ENCODE results near the gene NUS1.
A peak's percentile ranks its signal among the peaks of the same experiment; 100 is the strongest.
"Not testable (repeated sequence)": the region's sequence is repeated elsewhere in the genome, so short reads cannot be mapped to it uniquely, and the experiment has no call there.

The NUS1 gene

DNA sequence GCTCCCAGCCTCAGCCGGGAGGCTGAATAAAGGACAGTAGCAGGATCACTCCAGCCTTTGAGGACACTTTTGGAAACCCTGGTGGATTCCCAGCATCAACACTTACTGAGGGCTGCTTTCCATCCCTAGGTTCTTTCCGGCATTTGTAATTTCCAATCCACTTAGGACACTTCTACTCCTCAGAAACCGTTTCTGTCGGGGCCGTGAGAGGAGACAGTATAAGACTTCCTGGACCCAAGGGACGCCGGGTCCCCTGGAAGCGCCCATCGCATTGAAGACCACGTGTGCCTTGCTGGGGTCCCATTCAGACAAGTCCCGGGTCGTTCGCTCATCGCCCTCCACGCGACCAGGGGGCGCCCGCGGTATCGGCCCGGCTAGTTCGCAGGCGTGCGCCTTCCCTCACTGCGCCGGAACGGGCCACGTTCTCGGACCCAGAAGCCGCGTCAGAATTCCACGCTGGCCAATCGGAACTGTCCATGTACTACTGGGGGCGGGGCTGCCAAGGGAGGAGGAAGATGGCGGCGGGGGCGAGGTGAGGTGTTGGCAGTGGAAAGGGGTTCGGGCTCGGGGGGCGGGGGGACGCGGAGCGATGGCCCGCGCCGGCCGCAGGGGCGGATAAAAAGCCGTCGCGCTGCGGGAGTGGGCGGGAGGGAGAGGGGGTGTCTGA is at the start of gene NUS1:
TSS of gene NUS1 (plus strand) at position 479 of the 667 bp plus-strand sequence. CDS start 202 bp downstream, outside the sequence.
- DNase-seq = peak; percentile 84

DNA sequence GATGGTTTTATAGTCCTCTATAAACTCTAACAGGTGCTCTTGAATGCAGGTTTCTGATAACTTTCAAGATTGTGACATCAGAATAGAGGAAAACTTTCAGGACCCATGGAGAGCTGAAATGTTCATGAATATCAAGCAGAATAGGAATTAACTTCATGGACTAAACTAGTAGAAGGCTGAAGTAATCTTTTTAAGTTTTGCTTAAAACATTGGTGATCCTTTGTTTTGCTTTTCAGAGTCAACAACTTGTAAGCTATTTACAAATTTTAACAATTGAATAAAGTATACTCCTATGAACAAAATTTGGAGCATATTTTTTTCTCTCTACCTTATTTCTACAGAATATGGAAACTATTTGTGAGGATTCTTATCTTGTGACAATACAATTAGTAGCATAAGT is 47.7 kb upstream of the NUS1 start:
- no peak for DNase-seq

DNA sequence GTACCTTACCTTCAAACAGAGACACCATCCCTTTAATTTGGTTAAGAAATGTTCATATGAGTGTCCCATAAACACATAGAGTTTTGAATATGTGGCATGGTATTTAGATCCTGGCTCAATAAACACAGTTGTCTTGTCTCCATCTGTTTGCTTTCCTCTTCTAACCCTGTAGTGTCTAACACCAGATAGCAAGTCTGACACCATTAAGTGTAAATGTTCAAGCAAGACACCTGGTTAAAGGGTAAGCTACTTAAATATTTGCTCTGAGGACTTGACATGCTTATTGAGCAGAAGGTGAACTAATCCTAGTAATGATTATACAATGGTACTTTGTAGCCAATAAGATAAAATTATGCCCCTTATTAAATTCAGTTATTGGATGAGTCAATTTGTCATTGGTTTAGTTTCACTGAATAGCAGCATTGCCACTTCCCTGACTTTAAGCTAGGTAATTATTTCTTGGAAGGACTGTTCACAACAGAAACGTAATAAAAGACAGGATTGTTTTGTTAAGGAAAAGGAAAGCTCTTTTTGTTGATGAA is 46.1 kb upstream of the NUS1 start:
- DNase-seq = peak; percentile 67

DNA sequence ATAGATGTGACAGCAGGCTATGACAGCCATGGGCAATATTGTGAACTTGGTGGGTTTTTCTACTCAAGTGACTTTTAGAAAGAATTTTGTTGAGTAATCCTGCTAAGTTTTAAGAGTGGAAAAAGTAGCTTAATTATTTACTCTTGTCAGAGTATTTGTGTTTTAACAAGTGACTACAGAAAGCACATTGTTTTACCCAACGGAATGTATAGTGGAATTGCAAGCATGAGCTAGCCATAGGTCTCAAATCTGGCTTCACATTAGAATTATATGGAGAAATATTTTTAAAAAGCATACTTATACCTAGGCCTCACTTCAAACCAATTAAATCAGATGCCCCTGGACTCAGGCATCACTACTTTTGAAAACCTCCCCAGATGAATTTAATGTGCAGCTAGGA is 37.5 kb upstream of the NUS1 start:
- DNase-seq = no peak

DNA sequence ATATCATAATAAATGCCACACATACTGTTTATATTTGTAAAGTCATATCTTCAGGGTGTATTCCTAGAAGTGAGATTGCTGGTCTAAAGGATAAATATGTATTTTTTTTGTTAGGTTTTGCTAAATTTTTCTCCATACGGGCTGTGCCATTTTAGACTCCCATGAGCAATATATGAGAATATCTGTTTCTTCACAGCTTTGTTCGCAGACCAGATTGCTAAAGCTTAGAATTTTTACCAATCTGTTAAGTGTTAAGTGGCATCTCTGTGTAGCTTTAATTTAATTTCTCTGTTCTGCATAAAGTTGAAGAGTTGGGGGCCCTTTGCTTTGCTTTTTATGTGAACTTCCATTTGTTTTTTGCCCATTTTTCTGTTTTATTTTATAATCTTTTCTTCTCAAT is 32.3 kb upstream of the NUS1 start:
- no peak for DNase-seq

DNA sequence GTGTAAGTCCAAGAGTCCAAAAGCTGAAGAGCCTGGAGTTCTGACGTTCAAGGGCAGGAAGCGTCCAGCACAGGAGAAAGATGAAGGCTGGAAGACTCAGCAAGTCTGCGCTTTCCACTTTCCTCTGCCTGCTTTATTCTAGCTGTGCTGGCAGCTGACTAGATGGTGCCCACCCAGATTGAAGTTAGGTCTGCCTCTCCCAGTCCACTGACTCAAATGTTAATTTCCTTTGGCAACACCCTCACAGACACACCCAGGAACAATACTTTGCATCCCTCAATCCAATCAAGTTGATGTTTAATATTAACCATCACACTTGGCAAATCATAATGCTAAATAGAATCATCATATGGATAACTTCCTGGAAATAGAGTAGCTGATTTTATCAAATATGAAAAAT is 23.3 kb upstream of the NUS1 start:
- not testable (repeated sequence) for DNase-seq

DNA sequence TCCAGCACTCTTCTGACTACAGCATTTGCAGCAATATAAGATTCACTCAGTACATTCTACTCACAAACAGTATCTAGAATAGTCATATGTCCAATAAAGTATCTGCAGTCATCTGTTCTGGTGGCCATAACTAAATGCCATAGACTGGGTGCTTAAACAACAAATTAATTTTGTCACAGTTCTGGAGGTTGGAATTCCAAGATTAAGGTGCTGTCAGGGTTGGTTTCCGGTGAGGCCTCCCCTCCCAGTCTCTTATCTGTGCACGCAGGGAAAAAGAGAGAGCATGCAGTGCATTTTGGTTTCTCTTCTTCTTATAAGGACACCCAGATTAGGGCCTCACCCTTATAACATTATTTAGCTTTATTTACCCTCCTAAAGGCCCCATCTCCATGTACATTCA is 21.3 kb upstream of the NUS1 start:
- no peak for DNase-seq

DNA sequence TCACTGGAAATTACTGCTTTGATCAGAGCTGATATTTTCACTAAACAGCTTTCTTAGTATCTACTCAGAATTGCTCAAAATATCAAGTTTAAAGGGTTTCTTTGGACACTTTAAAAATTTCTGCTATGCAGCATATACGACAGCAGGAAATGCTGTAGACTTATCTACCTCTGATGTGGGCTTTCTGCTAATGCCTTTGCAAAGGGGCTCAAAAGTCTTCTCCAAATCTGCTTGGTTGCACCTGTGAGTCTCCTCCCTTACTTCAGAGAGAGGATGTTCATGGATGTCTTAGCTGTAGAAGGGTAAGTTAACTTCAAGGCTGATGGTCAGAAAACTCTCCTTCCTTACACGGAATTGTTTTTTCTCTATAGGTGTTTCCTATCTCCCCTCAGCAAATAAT is 19.9 kb upstream of the NUS1 start:
- DNase-seq = no peak

DNA sequence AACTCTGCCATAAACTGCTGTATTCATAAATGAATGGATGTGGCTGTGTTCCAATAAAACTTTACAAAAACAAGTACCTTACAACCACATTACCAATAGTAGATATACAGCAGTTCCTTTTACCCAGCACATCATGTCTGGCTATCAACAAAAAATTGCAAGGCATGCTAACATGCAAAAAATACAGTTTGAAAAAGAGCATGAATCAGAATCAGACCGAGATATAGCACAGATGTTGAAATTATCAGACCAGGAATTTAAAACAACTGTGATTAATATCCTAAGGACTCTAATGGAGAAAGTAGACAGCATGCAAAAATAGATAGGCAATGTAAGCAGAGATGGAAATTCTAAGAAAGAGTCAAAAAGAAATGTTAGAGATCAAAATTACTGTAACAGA is 8.4 kb upstream of the NUS1 start:
- DNase-seq = no peak

DNA sequence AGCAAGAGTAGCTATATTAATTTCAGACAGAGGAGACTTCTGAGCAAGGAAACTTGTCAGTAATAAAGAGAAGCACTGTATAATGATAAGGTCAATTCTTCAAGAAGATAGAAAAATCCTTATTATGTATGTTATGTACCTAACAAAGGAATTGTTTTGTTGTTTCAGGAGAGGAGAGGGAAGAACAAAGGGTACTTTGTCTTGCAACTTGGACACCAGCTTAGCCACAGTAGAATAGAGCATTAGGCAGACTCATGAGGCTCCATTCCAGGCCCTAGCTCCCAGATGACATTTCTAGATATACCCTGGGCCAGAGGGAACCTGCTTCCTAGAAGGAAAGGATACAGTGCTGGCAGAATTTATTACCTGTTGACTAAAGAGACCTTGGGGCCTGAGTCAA is 6.5 kb upstream of the NUS1 start:
- DNase-seq = no peak

DNA sequence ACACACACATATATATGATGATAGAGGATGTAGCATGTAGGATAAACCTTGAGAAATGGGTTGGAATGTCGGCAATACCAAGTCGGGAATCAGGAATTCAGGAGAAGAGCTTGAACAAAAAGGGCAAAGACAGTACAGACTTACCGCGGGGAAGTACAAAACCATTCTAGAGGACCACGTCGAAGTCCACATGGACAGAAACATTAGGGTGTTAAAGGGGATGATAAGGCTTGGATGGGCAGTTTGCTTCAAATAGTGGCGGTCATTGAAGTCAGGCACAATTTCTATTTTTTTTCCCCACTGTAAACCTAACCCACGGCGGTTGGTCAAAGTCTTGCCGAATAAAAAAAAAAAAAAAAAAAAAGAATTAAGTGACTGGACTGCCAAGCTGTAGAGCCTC is 766 bp upstream of the NUS1 start:
- no peak for DNase-seq

DNA sequence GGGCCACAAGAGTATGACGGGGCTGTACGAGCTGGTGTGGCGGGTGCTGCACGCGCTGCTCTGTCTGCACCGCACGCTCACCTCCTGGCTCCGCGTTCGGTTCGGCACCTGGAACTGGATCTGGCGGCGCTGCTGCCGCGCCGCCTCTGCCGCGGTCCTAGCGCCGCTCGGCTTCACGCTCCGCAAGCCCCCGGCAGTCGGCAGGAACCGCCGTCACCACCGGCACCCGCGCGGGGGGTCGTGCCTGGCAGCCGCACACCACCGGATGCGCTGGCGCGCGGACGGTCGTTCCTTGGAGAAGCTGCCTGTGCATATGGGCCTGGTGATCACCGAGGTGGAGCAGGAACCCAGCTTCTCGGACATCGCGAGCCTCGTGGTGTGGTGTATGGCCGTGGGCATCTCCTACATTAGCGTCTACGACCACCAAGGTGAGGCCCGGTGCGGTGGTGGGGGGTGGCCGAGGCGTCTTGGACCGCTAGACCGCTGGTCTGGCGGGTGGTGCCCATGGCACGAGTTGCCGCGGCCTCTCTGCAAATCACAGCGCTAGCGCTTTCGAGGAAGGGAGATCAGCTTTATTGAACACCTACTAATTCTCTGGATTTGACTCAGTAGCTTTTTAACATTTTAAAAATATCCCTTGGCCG is 511 bp downstream of the NUS1 start:
- not testable (repeated sequence) for DNase-seq

DNA sequence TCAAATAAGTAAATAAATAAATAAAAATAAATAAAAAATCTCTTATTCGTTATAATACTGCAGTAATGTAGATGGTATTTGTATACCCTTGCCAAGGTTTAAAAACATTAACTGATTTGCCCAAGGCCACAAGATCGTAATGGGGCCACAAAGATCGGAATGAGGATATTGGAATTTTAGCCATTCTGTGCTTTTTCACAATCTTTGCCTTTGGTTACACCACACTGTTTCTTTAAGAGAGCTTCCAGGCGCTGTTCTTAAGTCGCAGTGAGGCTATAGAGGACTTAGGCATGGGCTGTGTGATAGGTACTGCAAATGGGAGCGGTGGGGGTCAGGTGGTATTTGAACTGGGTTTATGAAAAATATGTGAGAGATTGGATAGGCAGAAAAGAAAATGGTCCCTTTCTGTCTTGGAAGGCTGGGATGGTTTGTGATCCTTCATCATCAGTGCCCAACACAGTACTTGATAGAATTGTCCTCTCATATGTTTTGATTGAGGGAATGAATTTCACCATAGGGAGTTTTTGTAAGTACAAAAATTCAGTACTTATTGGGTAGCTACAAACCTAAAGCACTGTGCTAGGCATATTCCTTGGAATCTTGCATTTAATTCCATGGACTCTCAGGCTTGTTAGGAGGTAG is 1.4 kb downstream of the NUS1 start:
- no peak for DNase-seq

DNA sequence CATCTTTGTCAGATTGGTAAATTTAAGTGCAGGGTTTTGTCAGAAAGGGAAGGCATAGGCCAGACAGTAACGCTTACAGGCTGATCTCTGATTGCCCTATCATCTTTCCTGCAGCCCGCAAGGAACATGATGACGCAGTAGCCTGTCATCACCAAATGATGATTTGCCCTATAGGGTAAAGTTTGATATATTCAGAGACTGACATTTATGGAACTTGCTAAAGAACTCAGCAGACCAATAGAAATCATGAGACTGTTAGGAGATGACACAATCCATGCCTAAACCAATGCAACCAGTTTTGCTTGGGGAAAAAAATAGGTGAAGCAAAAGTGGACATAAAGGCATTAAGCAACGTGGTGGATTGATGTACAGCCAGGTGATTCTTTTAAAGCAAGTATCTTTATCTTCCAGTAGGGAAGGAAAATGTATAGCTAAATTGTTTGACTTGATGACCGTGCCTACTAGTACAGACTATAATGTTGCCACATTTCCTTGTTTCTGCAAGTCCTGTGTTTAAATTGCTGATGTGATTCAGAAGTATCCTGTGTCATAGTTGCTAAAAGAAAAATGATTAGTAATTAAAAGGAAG is 2.4 kb downstream of the NUS1 start:
- no peak for DNase-seq

DNA sequence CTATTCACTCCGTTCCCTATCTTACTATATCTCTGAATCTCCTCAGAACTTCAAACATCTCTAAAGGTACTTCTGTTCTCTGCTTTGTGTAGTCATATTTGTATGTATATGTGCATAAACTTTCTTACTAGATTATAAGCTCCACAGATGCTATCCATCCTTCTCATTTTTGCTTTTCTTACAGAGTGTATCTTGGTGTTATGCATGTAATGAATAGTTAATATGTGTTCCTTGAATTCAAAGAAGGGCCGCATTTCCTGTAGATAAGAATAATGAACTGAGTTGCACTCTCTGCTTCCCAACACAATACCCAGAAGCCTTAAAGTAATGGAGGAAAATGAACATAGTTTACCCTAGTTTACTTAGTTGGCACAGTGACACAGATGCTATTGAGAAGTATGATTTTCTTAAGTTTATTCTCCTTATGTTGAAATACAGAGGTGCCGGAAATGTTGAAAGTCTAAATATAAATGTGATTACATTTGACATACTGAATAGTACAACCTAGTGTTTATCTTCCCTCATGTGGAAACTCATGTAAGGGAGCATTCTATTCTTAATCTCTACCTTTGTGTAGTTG is 6.0 kb downstream of the NUS1 start:
- DNase-seq = no peak

DNA sequence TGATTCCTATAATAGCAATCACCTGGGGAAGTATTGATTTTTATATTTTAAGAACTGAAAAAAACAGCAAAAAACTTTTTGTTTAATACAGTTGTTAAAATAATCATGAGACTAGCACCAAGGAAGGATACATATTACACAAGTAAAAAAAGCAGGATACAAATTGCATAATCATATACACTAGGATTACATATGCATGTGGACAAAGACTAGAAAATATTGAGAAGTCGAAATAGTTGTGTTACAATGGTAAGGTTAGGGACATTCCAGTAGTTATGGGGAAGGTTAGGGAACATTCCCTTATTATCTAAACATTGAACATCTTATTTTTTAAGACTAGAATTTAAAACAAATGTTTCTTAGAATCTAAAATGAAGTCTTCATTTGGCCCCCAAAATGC is 9.5 kb downstream of the NUS1 start:
- DNase-seq = no peak

DNA sequence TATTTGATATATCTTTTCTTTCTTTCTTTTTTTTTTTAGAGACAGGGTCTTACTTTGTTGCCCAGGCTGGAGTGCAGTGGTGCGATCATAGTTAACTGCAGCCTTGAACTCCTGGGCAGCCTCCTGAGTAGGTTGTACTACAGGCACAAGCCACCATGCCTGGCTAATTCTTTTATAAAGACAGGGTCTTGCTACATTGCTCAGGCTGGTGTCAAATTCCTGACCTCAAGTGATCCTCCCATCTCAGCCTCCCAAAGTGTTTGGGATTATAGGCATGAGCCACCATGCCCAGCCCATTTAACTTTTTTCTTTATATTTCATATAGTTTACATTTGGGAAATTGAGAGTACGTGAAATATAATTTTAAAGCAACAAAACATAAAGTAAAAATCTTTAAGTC is 10.1 kb downstream of the NUS1 start:
- no peak for DNase-seq

DNA sequence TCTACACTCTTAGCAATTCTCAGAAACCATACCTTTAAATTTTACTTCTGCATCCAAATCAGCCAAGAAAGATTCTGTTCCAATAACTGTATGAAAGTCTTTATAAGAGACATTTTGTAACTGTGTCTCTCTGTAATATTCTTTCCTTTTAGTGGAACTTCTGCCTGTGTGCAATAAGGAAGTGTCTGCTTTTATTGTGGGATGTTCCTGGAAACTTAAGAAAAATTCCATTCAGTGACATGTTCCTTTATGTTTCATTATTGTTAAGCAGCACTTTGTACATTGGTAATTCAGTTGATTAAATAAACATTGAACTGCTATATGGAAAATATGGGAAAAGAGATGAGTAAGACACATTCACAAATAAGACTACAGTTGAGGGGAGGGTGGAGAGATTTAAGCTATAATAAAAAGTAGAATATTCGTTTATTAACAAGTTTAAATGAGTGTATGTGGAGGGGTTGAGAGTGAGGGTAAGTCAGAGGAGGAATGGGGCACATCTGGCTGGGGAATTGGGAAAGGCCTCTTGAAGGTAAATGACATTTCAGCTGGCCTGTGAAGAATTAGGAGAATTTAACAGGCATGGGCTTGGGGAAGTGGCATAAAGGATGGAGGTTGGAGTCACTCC is 11.9 kb downstream of the NUS1 start:
- no peak for DNase-seq

DNA sequence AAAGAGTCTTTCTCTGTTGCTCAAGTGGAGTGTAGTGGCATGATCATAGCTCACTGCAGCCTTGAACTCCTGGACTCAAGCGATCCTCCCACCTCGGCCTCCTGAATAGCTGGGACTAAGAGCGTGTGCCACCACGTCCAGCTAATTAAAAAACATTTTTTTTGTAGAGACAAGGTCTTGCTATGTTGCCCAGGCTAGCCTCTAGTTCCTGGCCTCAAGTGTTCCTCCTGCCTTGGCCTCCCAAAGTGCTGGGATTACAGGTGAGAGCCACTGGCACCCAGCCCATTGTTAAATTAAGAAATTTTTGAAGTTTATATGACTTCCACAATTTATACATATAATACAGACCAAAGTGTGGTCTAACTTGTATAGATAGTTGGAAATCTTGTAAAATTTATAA is 14.3 kb downstream of the NUS1 start:
- DNase-seq = not testable (repeated sequence)

DNA sequence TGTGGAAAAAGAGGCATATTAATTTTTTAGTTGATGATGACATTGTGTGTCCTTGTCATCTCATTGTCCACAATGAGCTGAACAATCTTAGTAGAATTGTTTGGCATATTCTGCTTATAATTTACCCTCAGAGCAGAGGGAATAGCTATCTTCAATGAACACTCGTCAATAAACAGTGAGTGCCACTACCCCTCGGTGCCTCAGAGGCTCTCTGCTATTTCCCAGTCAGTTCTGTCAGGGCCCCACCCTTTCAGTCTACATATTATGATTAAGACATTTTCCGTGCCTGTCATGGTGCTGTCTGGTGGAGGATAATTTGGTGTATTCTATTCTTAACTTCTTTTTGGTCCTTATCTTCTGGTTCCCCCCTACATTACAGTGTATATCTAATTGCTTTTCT is 31.2 kb downstream of the NUS1 start:
- no peak for DNase-seq

DNA sequence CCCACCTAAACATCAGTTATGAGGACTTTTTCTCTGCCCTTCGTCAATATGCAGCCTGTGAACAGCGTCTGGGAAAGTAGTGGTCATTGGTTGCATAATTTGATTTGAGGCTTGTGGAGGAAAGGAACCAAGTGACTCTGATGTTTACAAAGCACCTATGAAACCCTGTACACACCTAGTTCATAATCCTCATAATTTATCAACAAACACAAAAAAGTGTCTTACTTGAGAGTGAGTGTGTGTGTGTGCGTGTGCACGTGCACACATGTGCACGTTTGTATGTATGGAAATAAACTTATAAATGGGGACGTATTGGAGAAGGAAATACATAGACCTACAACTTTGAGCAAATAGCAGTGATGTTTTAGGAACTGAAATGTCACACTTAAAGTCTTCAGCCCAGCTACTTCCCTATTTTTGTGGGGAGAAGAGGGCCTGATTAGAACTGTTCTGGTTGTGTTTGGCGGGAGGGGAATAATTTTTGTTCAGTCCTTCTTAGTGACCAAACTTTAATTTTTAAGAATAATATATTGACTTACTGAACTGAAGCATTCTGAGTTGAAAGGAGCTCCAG is 31.8 kb downstream of the NUS1 start:
- not testable (repeated sequence) for DNase-seq

DNA sequence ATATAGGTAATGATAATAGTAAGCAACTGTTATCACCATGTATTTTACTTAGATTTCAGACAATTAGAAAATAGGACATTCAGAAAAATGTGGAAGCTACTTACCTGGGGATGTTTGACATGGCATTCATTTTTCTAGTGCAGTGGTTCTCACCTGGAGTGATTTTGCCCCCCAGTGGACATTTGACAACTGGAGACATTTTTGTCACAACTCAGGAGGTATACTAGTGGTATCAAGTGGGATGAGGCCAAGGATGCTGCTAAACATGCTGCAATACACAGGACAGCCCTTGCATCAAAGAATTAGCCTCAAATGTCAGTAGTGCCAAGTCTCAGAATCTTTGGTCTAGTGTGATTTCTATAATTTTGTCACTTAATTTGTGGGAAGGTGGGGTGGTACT is 36.1 kb downstream of the NUS1 start:
- no peak for DNase-seq

DNA sequence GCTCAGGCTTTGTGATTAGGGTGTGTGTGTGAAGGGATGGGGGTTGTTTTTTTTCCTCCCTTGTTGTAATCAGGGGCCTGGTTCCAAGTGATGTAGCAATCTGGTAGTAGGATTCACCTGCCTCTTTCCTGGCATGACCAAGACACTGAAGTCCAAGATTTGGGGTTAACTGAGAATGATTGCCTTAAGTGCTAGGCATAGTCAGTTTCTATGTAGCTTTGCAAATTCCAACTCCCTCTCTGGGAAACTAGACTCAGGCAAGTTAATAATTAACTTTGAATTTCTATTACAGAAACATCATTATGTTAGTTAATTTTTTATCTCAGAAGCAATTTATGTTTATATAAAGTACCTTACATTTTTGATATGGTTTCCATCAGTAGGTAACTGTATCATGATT is 43.6 kb downstream of the NUS1 start:
- DNase-seq = no peak
